ENCODE data around the gene USP7. TPM values are rescaled to one million over a fixed set of nuclear protein-coding genes. Genes with fewer than 3 reads are reported as not detected.
"Not testable (repeated sequence)": the region's sequence is repeated elsewhere in the genome, so short reads cannot be mapped to it uniquely, and the experiment has no call there.

The USP7 gene
- total RNA-seq, 1 donor from 2014 or later, result 90.9 TPM

DNA sequence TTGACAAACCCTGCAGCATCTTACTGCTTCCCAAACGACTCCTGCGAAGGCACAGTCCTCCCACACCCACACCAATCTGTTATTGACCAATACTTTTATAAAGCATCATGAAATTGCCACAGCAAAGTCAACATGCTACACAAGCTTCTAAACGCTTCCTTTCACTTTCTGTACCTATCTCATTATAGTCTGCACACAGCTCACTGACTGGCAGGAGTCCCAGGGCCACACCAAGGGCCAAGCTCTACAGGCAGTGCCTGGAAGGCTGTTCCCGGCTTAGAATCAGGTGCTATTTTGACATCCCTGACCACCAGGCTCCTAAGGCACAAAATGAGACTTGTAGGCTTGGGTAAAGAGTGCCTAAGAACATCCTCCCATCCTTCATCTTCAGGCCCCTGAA lies 39.5 kb downstream of the USP7 start:
- DNase-seq, result no peak

DNA sequence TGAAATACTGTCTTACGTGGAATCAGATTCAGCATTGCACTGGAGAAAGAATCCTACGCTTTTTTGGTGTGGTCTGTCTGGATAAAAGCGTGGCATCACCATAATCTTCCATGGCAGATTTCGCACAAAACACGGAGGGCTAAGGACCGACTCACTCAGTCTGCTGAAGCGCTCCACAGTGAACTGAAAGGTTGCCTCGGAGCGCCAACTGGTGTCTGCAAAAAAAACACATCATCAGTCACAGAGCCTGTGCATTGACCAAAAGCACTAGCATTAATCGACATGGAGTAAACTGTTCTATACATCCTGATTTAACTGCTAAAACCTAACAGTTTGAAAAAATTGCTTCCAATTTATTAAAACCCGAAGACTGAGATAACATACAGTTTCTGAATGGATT lies 40.5 kb downstream of the USP7 start:
- DNase-seq, result no peak

DNA sequence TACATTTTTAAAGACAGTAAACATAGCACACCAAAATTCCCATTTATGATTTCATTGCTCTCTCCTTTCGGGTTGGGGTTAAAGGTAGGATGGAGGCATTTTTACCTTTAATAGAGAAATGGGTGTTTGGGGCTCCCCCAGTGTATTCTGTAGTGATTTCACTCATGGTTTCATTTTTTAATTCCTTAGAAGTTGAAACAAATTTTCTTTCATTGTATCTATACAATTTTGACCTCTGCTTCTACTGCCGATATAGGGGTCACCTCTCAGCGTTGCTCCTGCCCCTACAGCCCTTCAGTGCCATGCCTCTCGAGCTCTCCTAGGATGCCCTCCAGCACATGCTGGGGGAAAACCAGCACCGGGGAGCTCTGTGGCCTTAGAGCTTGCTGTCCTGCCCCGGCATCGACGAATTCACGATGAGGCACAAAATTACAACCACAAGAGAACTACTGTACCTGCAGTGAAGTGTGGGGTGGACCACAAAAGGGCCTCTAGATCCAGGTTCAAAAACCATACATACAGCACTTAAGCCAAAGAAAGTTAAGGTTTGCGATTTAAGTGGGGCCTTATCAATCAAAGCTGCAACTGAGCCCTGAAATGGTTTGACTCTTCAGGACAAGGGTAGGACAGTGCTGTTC lies 42.2 kb downstream of the USP7 start:
- no peak for DNase-seq

DNA sequence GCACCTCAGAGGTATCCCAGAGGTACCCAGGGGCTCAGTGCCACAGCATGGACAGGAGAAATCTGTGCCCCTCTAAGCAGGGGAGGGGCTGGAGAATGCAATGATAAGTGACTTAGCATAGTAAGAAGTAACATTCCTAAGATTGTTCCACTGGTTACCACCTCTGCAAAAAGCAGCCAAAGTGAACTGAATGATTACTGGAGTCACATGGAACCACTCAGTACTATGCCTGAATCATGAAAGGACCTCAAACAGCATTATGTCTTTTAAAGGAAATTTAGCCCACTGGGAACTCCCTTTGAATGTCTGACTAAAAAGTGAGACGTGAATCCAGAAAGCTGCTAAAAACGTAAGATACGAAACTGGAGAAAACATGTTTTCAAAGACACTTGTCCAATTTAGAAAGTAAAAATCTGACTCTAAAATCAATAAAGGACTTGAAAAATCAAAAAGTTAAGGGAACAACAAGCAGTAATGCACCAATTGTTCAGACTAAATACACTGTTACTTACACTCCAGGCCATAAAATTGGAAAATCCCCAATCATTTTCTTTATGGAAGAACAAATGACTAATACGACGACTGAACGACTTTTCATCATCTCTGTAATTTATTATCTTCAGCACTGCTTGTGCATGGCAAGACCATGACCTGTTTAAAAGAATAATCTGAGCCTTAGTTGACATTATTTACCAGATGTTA lies 42.9 kb downstream of the USP7 start:
- no peak for DNase-seq

DNA sequence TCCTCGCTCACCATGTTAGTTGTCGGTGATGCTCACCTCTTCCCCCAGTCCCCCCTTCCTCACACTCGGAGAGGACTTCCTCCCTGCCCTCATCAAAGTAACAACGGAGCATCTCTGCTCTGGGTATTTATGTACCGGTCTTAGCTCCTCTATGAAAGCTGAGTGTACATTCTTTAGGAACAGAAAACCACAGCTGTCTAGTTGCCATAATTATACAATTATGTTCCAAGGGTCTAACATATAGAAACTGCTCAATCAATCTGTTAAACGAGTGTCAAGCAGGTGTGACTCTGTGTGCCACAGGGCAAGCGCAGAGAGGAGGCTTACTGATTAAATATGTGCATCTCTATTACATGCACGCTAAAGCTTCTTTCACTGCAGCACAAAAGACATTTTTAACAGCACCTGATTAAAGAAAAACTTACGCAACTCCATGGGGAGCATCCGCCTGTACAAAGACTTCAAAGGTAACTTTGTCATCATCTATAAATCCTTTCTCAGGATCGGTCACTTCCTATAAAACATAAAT lies 43.7 kb downstream of the USP7 start:
- DNase-seq, result no peak

DNA sequence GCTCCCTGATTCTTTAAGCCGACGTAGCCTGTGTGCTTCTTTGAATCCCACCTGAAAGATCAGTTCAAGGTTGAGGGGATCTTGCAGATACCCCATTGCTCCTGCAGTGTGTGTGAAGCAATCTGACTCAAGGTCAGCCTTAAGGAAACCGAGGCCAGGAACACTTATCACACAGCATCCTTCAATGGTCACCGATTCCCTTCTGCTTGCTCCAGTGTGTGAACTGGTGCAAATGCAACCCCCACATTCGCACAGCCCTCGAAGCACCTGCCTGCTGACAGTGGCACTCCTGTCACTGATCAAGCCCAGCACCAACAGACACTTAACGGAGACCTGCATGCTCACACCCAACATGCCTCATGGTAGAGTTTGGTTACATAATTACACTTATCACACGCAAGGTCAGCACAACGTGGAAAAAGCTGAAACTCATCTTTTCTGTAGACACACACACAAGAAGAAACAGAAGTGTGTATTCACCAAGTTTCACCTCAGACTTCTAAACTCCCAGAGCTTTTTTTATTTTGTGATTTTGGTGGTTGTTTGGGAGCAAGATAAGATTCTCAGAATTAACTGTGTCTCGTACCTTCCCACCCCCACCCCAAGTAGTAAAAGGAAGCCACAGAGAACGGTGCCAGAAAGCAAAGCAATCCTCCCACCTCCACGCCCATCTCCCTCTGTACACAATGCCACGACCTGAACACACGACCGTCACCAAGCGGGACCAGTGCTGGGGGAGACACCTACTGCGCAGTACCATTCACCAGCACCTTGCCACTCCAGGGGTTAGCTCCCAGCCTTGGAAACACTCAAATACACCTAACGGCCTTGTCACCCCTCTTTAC lies 44.4 kb downstream of the USP7 start:
- no peak for DNase-seq

DNA sequence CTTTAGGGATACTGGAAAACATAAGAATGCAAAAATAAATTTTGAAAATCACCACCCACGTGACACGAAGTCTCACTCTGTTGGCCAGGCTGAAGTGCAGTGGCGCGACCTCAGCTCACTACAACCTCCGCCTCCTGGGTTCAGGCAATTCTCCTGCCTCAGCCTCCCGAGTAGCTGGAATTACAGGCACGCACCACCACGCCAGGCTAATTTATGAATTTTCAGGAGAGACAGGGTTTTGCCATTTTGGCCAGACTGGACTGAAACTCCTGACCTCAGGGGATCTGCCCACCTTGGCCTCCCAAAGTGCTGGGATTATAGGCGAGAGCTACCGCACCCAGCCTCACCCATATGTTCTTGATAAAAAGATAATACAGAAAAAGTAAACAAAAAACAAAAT lies 46.4 kb downstream of the USP7 start:
- not testable (repeated sequence) for DNase-seq

DNA sequence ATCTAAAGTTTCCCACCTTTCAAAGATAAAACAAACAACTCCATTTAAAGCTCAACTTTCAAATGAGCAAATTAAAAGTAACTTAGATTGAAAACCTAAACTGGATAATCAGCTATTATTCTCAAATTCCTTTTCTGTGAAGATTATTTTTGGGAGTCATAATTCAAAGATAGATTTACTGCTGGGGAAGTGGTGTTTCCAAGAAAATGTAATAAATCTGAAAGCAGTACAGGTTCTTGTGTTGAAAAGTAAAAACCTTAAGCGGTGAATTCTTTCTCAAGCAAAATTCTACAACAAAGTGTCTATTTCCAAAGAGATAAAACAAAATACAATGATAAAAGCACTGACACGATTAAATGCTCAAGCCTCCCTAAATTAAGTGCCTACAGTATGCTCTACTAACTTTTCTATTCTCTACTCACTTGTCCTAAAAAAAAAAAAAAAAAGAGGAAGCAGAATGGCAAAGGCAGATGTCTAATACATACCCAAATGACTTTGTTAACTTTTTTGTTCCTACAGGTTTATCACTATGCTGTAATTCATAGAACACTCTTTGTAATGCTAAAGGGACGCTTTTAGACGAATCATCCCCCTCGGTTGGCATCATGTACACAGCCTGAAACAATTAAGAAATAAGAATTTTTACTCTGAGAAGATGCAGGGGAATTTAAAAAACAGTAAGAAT lies 47.0 kb downstream of the USP7 start:
- no peak for DNase-seq

DNA sequence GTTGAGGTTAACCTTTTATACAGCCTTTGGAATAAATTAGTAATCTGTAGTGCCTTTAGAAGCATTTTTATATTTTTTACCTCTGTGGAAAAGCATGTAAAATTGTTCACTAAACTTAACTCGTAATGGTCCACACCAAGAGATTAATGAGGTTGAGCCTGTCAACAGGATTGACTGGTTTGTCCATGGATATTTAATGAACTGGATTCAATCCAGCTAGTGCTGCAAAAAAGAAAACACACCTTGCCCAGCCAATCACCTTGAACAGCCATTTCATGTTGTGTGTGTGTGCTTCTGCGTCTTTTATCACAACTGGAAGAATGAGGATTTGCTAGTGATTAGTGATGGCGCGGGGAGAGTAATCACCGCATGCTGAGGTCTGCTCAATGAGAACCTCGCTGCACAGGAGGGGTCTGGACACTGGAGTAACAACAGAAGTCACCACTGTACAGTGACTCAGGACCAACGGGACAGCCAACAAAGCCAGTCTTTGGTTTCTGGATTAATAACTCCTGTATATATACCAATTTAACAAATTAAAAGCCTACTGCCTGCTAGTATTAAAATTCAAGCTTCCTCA lies 47.9 kb downstream of the USP7 start:
- DNase-seq, result no peak

DNA sequence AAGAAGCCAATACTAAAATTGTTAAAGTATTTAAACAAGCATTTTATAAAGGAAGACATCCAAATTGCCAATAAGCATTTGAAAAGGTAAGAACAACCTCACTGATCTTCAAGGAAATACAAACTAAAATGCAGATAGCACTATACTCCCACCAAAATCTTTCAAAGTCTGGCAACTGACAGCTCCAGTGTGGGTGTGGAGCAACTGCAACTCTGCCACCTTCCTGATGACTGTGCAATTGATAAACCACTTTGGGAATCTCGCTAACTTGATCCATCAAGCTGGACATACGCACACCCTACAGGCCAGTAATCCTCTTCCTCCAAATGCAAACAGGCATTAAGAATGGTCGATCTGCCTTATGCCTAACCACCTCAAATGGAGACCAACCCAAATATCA lies 49.6 kb downstream of the USP7 start:
- DNase-seq, result no peak

DNA sequence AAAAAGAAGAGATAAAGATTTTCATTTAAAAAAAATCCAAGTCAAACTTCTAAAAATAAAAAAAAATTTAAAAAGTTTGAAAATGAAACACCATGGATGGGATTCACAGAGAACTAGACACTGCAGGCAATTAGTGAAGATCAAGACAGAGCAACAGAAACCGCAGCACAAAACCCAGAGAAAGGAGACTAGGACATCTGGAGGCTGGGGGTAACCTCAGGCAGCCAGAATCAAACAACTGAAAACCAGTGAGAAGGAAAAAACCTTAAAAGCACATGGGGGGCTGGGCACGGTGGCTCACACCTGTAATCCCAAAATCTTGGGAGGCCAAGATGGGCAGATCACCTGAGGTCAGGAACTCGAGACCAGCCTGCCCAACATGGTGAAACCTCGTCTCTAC lies 50.9 kb downstream of the USP7 start:
- DNase-seq, result no peak

DNA sequence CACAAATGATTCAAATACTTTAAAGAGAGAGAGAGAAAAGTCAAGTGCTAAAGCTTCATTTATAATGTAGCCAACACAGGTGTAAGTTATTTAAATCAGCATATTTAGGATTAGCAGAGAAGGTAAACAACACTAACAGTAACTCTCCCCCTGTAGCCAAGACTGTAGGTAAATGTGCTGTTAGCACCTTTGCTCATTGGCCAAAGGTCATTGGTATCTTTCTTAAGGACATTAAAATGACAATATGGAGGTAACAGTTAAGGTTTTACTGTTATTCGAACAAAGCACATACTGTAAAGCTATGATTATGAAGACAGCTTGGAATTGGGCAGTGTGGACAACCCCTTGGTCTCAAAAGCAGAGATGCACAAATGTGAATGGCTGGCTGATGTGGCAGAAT lies 52.9 kb downstream of the USP7 start:
- DNase-seq, result no peak

DNA sequence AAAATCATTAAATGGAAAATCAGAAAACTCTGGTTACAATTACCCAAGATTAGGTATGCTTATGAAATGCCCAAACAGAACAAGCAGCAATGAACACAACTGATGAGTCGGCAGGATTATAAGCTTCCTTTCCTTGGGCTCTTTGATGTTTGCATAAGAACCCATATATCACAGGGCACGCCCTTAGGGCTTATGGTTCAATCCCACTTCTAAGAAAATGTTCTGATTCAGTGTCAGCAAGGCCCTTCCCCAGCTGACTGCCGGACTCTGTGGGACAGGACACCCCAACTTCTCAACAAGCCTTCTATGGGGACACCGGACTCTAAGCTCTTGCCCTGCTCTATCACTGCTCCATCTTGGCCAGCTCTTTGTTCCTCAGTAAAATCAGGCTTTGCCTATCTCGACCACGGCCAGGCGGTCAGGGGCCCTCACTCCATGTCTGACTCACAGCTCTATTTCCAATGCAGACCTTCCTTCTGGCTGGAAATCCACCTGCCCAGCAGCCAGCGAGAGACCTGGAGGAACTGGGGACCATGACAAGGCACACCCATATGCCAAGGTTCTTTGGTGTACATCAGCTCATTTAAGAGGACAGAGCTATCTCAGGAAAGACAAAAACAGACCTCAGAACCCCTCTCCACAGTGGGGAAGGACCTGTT lies 54.8 kb downstream of the USP7 start:
- no peak for DNase-seq

DNA sequence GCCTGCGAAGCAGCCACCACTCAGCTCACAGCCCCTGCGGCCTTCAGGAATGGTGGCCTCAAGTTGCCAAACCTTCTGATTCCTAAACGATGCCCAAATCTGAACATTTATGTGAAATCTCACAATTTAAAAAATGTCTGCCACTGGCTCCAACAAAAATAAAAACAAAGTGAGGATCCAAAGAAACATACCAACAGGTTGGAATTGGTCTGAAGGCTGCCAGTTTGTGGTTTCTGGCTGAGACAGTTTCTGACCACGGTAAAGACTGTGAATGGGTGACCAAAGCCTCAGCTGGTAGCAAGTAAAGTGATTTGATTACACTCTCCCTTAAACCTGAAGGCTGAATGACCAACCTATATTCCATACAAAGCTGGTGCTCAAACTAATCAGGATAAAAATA lies 56.6 kb downstream of the USP7 start:
- DNase-seq, result no peak

DNA sequence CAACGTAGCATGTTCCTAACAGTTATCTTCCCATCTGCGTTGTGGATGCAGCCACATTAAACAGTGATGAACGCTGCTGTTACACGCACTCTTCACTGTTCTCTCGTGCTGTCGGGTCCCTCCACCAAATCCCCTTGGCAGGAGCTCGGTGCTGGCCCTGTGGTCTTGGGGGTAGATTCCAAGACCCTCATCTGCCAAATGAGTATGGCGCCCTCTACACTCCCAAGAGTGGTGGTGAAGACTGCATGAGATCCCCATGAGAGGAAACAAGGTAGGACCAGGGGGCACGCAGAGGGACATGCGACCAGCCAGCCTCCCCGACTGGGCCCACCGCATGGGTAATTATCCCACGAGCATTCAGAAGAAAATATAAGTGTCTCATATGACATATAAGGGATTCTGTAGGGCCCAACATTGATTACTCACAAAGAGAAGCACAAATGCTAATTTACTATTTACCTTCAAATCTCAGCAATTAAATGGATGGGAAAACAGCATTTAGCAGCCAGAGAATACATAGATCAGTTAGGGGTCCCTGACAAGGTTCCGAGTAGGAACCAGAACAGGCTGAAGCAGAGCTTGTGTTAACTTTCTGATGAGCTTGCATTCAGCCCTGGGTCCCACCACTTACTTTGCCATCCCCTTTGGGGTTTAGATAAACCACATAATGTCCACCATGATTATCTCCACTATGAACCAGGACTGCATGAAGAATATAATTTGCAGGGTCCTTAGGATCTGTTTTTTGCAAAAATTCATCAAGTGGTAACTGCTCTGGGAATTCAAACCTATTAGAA lies 57.7 kb downstream of the USP7 start:
- DNase-seq, result no peak

DNA sequence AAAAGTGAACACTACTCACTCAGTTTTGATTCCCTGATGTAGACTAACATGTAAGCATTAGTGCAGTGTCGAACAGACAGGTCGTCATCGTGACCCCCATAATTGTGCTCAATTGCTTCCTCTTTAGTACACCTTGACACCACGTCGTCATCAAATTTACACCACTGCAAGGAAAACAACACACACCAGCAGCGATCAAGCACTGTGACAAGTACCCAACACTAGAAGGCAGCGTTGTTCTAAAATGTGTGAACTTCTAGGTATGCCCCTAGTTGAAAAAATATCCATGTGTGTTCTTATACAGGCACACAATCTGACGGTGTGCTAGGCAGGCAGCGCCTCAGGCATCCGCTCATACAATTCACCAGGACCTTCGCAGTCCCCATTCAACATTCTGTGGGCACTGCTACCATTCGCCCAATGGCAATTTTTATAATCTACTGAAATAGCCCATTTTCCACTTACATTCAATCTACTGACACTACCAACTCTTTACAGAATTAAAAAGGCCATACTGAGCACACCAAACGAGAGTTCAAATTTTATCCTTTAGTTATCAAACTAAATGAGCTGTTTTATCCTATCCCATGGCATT lies 58.4 kb downstream of the USP7 start:
- no peak for DNase-seq

DNA sequence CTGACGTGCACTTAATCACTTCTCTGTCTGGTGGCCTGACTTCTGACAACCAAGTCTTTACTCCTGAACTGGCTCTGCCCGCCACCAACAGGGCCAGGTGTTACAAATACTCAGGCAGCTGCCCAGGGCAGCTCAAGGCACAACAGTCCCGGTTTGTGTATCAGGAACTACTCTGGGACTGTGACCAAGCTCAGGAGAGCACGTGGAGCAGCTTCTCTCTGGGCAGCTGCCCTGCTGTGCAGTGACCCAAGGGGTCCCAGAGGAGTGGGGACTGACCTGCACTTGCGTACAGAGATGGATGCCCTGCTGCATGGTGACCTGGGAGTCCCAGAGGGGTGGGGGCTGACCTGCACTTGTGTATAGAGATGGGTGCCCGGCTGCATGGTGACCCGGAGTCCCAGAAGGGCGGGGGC lies 59.7 kb downstream of the USP7 start:
- no peak for DNase-seq

DNA sequence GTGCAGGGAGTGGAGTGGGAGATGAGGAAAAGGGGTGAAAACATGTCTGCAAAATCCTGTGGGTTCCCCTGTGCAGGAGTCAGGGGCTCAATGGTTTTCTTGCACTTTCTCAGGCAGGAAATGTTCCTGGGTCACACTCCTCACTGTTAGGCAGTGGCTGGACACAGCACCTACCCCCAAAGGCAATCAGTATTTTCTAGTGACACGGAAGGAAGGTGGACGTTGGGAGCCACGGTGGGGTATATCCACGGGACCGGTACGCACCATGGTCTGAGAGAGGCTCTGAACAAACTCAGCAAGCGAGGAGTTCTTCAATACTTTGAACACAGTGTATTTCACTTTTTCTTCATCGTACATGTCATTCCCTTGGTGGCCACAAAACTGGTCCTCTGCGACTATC lies 60.7 kb downstream of the USP7 start:
- no peak for DNase-seq

DNA sequence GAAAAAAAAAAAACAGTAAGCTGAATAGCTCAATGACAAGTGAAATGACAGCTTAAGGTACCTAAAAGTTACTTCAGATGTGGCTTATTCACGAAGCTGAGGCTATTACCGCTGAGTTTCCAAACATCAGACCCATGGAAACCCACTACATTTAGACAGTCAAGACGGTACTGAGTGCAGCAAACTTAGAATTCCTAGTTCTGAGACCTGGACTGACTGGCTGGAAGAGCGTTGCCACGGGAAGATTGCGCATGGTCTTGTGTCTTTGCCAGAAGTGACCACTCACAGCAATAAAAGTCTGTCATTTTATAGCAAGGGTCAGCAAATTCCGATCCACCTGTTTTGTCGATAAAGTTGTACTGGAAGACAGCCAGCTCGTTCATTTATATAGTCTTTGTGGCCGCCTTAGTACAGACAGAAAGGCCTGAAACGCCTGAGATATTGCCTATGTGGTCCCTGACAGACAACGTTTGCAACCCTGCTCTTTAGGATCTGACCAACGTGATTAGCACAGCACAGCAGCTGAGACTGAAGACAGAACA lies 62.3 kb downstream of the USP7 start:
- DNase-seq, result no peak

DNA sequence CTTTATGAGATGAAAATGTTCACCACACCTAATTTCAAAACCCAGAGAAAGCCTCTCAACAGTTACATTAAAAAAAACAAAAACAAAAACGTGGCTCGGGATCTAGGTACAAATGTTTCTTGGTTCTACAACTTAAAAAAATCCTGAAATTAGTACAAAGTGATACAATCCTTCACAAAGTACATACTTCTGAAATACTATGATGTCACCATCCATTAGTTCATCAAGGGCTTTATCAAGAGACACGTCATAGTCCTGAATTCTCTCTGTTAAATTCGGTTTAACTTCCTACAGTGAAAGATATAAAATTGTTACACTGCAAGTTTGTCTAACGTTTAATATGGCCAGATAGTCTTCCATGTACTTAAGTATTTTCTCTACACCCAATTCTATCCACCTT lies 63.4 kb downstream of the USP7 start:
- no peak for DNase-seq

All from occipital lobe (tissue), 2 donors.